ENCODE data around the gene ITK. TPM values are rescaled to one million over a fixed set of nuclear protein-coding genes. Genes with fewer than 3 reads are reported as not detected.

Gene ITK
- total RNA-seq, 4 donors from 2014 or later: 1.7 to 3.6 (median 3.0) TPM

GRCh38 chr5:157269761-157270272 lies 89.2 kb downstream of the ITK start:
- DNase-seq: no peak
- peak overlapping the region in 2 of 3 donors; percentile 28 to 48 for H3K27ac ChIP-seq

DNA sequence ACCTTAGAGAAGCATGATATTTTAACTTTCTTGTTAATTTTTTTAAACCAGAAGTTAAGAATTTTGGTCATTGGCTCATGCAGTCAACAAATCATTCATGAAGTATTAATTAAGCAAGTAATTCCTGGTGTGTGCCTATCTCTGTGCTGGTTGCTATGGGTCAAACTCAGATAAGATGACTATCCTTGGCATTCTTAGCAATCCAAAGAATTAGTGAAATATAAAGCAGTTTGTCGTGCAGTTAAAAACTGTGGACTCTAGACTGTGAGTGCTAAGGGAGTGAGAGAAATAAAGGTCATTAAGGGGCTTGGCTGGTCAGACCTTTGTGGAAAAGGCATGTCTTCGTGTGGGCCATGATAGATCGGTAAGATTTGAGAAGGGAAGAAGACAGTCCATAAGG lies 90.1 kb downstream of the ITK start:
- Histone ChIP-seq H3K9me3 (no peaks in the 10 kb centered on the region), H3K27me3 (no peaks in the 10 kb centered on the region), H3K27ac (no peak overlapping the region), H3K36me3 (no peaks in the 10 kb centered on the region), H3K4me1 (peaks cover 23 to 34% of the 10 kb centered on the region in 2 donors), H3K4me3 (replicated peaks in 1 of 3) (no peak overlapping the region)
- TF ChIP-seq CTCF (IDR thresholded peaks at IDR 0.05) (no peak), POLR2A (IDR thresholded peaks at IDR 0.05) (no peak)
- no peak for DNase-seq
- 75 to 78% methylated on average over 3 of the region's 3 CpGs for WGBS, 2 donors
- intact Hi-C loops (cut with DNase I): no loop called here

More at GRCh38 chr5:157269761-157270272, 89.2 kb downstream of the ITK start:
- WGBS, 2 donors: 90 to 92% methylated on average over 4 of the region's 4 CpGs
- no peaks in the 10 kb centered on the region for H3K27me3 ChIP-seq
- no peaks in the 10 kb centered on the region for H3K9me3 ChIP-seq
- H3K4me3 ChIP-seq (replicated peaks in 1 of 3): no peak overlapping the region
- intact Hi-C loops (cut with DNase I): no loop called here
- TF ChIP-seq POLR2A (IDR thresholded peaks at IDR 0.05): no peak
- no peak for TF ChIP-seq CTCF (IDR thresholded peaks at IDR 0.05)
- peaks cover 27 to 40% of the 10 kb centered on the region in 2 donors for H3K4me1 ChIP-seq
- no peaks in the 10 kb centered on the region for H3K36me3 ChIP-seq

GRCh38 chr5:157271740-157272271 lies 91.2 kb downstream of the ITK start:
- Histone ChIP-seq H3K4me1 (peaks cover 18 to 29% of the 10 kb centered on the region in 2 donors), H3K4me3 (replicated peaks in 1 of 3) (no peak overlapping the region), H3K27ac (no peak overlapping the region), H3K9me3 (no peaks in the 10 kb centered on the region), H3K27me3 (no peaks in the 10 kb centered on the region), H3K36me3 (no peaks in the 10 kb centered on the region)
- DNase-seq: peak in 1 of 2 donors; percentile 12
- intact Hi-C loops (cut with DNase I): no loop called here
- TF ChIP-seq CTCF (IDR thresholded peaks at IDR 0.05) (no peak), POLR2A (IDR thresholded peaks at IDR 0.05) (no peak)
- 79 to 84% methylated on average over 11 to 12 of the region's 12 CpGs for WGBS, 2 donors

- no peak for TF ChIP-seq POLR2A (IDR thresholded peaks at IDR 0.05)
- TF ChIP-seq CTCF (IDR thresholded peaks at IDR 0.05): no peak
- no peak for DNase-seq
- 72 to 86% methylated on average over 1 of the region's 1 CpG for WGBS, 2 donors
Measured at GRCh38 chr5:157273131-157273556, 92.5 kb downstream of the ITK start.

DNA sequence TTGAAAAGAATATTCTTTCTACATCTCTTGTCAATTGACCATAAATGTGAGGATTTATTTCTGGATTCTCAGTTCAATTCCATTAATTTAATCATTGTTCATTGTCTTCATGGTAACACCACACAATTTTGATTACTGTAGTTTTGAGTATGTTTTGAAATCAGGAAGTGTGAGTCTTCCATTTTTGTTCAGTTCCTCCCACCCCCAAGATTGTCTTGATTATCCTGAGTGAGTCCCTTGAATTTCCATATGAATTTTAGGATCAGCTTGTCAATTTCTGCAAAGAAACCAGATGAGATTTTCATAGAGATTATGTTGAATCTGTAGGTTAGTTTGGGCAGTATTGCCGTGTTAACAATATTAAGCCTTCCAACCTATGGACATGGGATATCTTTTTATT lies 94.8 kb downstream of the ITK start:
- WGBS, 2 donors: 92 to 93% methylated on average over 1 of the region's 1 CpG
- H3K36me3 ChIP-seq: no peaks in the 10 kb centered on the region
- no peak overlapping the region for H3K4me3 ChIP-seq (replicated peaks in 1 of 3)
- intact Hi-C loops (cut with DNase I): no loop called here
- TF ChIP-seq CTCF (IDR thresholded peaks at IDR 0.05) (no peak), POLR2A (IDR thresholded peaks at IDR 0.05) (no peak)
- no peak for DNase-seq
- no peak overlapping the region for H3K27ac ChIP-seq
- no peaks in the 10 kb centered on the region for H3K4me1 ChIP-seq
- no peaks in the 10 kb centered on the region for H3K27me3 ChIP-seq
- H3K9me3 ChIP-seq: no peaks in the 10 kb centered on the region

More at GRCh38 chr5:157273131-157273556, 92.5 kb downstream of the ITK start:
- Histone ChIP-seq H3K27me3 (no peaks in the 10 kb centered on the region), H3K4me3 (replicated peaks in 1 of 3) (no peak overlapping the region), H3K27ac (no peak overlapping the region), H3K36me3 (no peaks in the 10 kb centered on the region), H3K4me1 (peaks cover 6 to 17% of the 10 kb centered on the region in 2 donors), H3K9me3 (no peaks in the 10 kb centered on the region)
- intact Hi-C loops (cut with DNase I): no loop called here
